NCI-H2196 (cell line): ENCODE measurements around the gene OSBPL9.

Experiments used
- DNase-seq: peaks from one replicate; lab custom pipeline; 2025; ENCODE audit not compliant: unreplicated experiment; lab: John Stamatoyannopoulos, UW

OSBPL9 gene

GRCh38 chr1:51733793-51734522 lies 117.1 kb downstream of the OSBPL9 start:
- DNase-seq, result no peak

- no peak for DNase-seq
These were observed 118.2 kb downstream of the OSBPL9 start for GRCh38 chr1:51734896-51735745.

- DNase-seq, result no peak
These were observed 118.9 kb downstream of the OSBPL9 start for GRCh38 chr1:51735746-51736254.

GRCh38 chr1:51736702-51737101 lies 119.8 kb downstream of the OSBPL9 start:
- peak; percentile 30 for DNase-seq

GRCh38 chr1:51738681-51739080 lies 121.8 kb downstream of the OSBPL9 start:
- DNase-seq, result no peak

- DNase-seq, result no peak
These were observed 123.8 kb downstream of the OSBPL9 start for GRCh38 chr1:51740652-51741051.

- no peak for DNase-seq
These were observed 124.3 kb downstream of the OSBPL9 start for GRCh38 chr1:51741121-51741681.

GRCh38 chr1:51744506-51745303 lies 127.8 kb downstream of the OSBPL9 start:
- no peak for DNase-seq

- DNase-seq, result no peak
These were observed 128.3 kb downstream of the OSBPL9 start for GRCh38 chr1:51745304-51745570.

GRCh38 chr1:51749151-51749550 lies 132.3 kb downstream of the OSBPL9 start:
- DNase-seq, result no peak

- no peak for DNase-seq
These were observed 133.3 kb downstream of the OSBPL9 start for GRCh38 chr1:51750218-51750617.

- no peak for DNase-seq
These were observed 133.8 kb downstream of the OSBPL9 start for GRCh38 chr1:51750729-51751128.

- no peak for DNase-seq
These were observed 135.4 kb downstream of the OSBPL9 start for GRCh38 chr1:51752073-51752948.

GRCh38 chr1:51753969-51754368 lies 137.1 kb downstream of the OSBPL9 start:
- no peak for DNase-seq

GRCh38 chr1:51754666-51755065 lies 137.8 kb downstream of the OSBPL9 start:
- DNase-seq, result no peak

- no peak for DNase-seq
These were observed 138.5 kb downstream of the OSBPL9 start for GRCh38 chr1:51755437-51755836.

GRCh38 chr1:51756290-51756689 lies 139.4 kb downstream of the OSBPL9 start:
- no peak for DNase-seq

- no peak for DNase-seq
These were observed 141.4 kb downstream of the OSBPL9 start for GRCh38 chr1:51758310-51758709.

GRCh38 chr1:51760872-51761271 lies 144.0 kb downstream of the OSBPL9 start:
- no peak for DNase-seq

- DNase-seq, result no peak
These were observed 144.5 kb downstream of the OSBPL9 start for GRCh38 chr1:51761351-51761750.
